H7 (cell line): Measurements from ENCODE around the gene METTL16. TPM values are rescaled to one million over a fixed set of nuclear protein-coding genes. Genes with fewer than 3 reads are reported as not detected.

Experiments used
- DNase-seq: peaks from one replicate; pipeline ENCODE4 v3.0.0; 2012
- H3K27me3 ChIP-seq: 2 replicates; pipeline ENCODE4 v1.6.0; 2011; ENCODE audit warnings: mild to moderate bottlenecking, low read length; ENCODE audit not compliant: control insufficient read depth, insufficient read depth
- H3K36me3 ChIP-seq: replicated peaks from 2 replicates; pipeline ENCODE4 v1.5.1; 2011; ENCODE audit warnings: low read length; ENCODE audit not compliant: control insufficient read depth, insufficient read depth
- H3K4me3 ChIP-seq: 2 replicates; pipeline ENCODE4 v1.5.1; 2011; ENCODE audit warnings: low read depth, mild to moderate bottlenecking, control low read depth, low read length, moderate library complexity; ENCODE audit not compliant: insufficient read depth
- total RNA-seq: library from RNA; depleted of rRNA; stranded (reverse); fragments of >200 nt; shearing (Covaris generic); gene quantifications from 2 replicates; pipeline ENCODE4 v1.2.3, GENCODE V29; 2014

METTL16 gene
- total RNA-seq, 1 experiment from 2014 or later = 21.3 TPM

GRCh38 chr17:2483084-2483483 is 28.6 kb downstream of the METTL16 start:
- DNase-seq = no peak
- Histone ChIP-seq H3K27me3 (no peaks in the 10 kb centered on the region), H3K4me3 (no peak overlapping the region), H3K36me3 (no peaks in the 10 kb centered on the region)

GRCh38 chr17:2482218-2482617 is 29.5 kb downstream of the METTL16 start:
- H3K36me3 ChIP-seq = peaks cover under 1% of the 10 kb centered on the region; the same call in 1 of the 2 replicates
- no peaks in the 10 kb centered on the region for H3K27me3 ChIP-seq
- DNase-seq = no peak
- no peak overlapping the region for H3K4me3 ChIP-seq

- Histone ChIP-seq H3K27me3 (no peaks in the 10 kb centered on the region), H3K36me3 (peaks cover 2% of the 10 kb centered on the region; the same call in 1 of the 2 replicates), H3K4me3 (no peak overlapping the region)
- DNase-seq = no peak
Measured at GRCh38 chr17:2481760-2482159, 29.9 kb downstream of the METTL16 start.

- Histone ChIP-seq H3K4me3 (no peak overlapping the region), H3K36me3 (peaks cover 9% of the 10 kb centered on the region), H3K27me3 (no peaks in the 10 kb centered on the region)
- no peak for DNase-seq
Measured at GRCh38 chr17:2478458-2478857, 33.2 kb downstream of the METTL16 start.

GRCh38 chr17:2475056-2475455 is 36.6 kb downstream of the METTL16 start:
- H3K4me3 ChIP-seq = no peak overlapping the region
- H3K27me3 ChIP-seq = no peaks in the 10 kb centered on the region
- DNase-seq = no peak
- peaks cover 13% of the 10 kb centered on the region for H3K36me3 ChIP-seq

GRCh38 chr17:2474371-2474770 is 37.3 kb downstream of the METTL16 start:
- no peak for DNase-seq
- Histone ChIP-seq H3K4me3 (no peak overlapping the region), H3K36me3 (peaks cover 13% of the 10 kb centered on the region)

GRCh38 chr17:2468270-2468669 is 43.4 kb downstream of the METTL16 start:
- DNase-seq = no peak
- H3K36me3 ChIP-seq = peaks cover 16% of the 10 kb centered on the region
- H3K27me3 ChIP-seq = no peaks in the 10 kb centered on the region
- no peak overlapping the region for H3K4me3 ChIP-seq

More at GRCh38 chr17:2474371-2474770, 37.3 kb downstream of the METTL16 start:
- H3K27me3 ChIP-seq = no peaks in the 10 kb centered on the region

GRCh38 chr17:2466931-2467330 is 44.8 kb downstream of the METTL16 start:
- H3K36me3 ChIP-seq = peaks cover 19% of the 10 kb centered on the region
- DNase-seq = no peak
- H3K4me3 ChIP-seq = no peak overlapping the region
- no peaks in the 10 kb centered on the region for H3K27me3 ChIP-seq

GRCh38 chr17:2462481-2462880 is 49.2 kb downstream of the METTL16 start:
- H3K27me3 ChIP-seq = no peaks in the 10 kb centered on the region
- DNase-seq = no peak
- H3K36me3 ChIP-seq = peaks cover 16% of the 10 kb centered on the region
- H3K4me3 ChIP-seq = no peak overlapping the region

- Histone ChIP-seq H3K4me3 (no peak overlapping the region), H3K27me3 (no peaks in the 10 kb centered on the region), H3K36me3 (peaks cover 16% of the 10 kb centered on the region)
- no peak for DNase-seq
Measured at GRCh38 chr17:2459917-2460271, 51.8 kb downstream of the METTL16 start.

GRCh38 chr17:2457913-2458312 is 53.8 kb downstream of the METTL16 start:
- no peak for DNase-seq
- H3K27me3 ChIP-seq = no peaks in the 10 kb centered on the region
- no peak overlapping the region for H3K4me3 ChIP-seq
- H3K36me3 ChIP-seq = peaks cover 10% of the 10 kb centered on the region

- no peaks in the 10 kb centered on the region for H3K27me3 ChIP-seq
- H3K4me3 ChIP-seq = no peak overlapping the region
- DNase-seq = no peak
- H3K36me3 ChIP-seq = peaks cover 5% of the 10 kb centered on the region
Measured at GRCh38 chr17:2456475-2456874, 55.2 kb downstream of the METTL16 start.

- DNase-seq = no peak
- H3K27me3 ChIP-seq = no peaks in the 10 kb centered on the region
- no peak overlapping the region for H3K4me3 ChIP-seq
- peaks cover 5% of the 10 kb centered on the region for H3K36me3 ChIP-seq
Measured at GRCh38 chr17:2455956-2456355, 55.7 kb downstream of the METTL16 start.

- H3K36me3 ChIP-seq = peaks cover 4% of the 10 kb centered on the region
- no peaks in the 10 kb centered on the region for H3K27me3 ChIP-seq
- no peak for DNase-seq
- no peak overlapping the region for H3K4me3 ChIP-seq
Measured at GRCh38 chr17:2453866-2454265, 57.8 kb downstream of the METTL16 start.

- H3K27me3 ChIP-seq = no peaks in the 10 kb centered on the region
- no peak for DNase-seq
- H3K4me3 ChIP-seq = no peak overlapping the region
- H3K36me3 ChIP-seq = peaks cover 3% of the 10 kb centered on the region
Measured at GRCh38 chr17:2453325-2453724, 58.4 kb downstream of the METTL16 start.

GRCh38 chr17:2452216-2452750 is 59.4 kb downstream of the METTL16 start:
- no peaks in the 10 kb centered on the region for H3K27me3 ChIP-seq
- DNase-seq = no peak
- peaks cover 3% of the 10 kb centered on the region for H3K36me3 ChIP-seq
- H3K4me3 ChIP-seq = no peak overlapping the region
